GM12878 (cell line): Measurements from ENCODE around the gene LCORL.

Experiments used
- CREB1 ChIP-seq: IDR thresholded peaks from 2 replicates; pipeline ENCODE4 v1.6.1; 2012; ENCODE audit warnings: low read depth, mild to moderate bottlenecking, inconsistent platforms
- CTCF ChIP-seq, 3 experiments: IDR thresholded peaks in 2 of 3; conservative IDR thresholded peaks in 1 of 3; 2 replicates each; pipeline ENCODE4 v1.5.1; 2011; ENCODE audit warnings: low read depth in 3 of 3, low read length in 3 of 3, mild to moderate bottlenecking in 3 of 3, control low read depth in 2 of 3, moderate library complexity in 2 of 3, inconsistent platforms in 1 of 3, mixed read lengths in 1 of 3; ENCODE audit not compliant: control insufficient read depth in 2 of 3, insufficient read depth in 1 of 3; ENCODE audit errors: extremely low read depth in 1 of 3
- EP300 ChIP-seq, 2 experiments: fragments of 150-350 bp in 1 of 2; IDR thresholded peaks; 2 replicates each; pipeline ENCODE4 v1.6.1; 2011 to 2012; ENCODE audit warnings: low read depth in 2 of 2, low read length in 2 of 2, borderline replicate concordance in 1 of 2, improper control_type of control experiment in 1 of 2, inconsistent platforms in 1 of 2; ENCODE audit not compliant: control insufficient read depth in 1 of 2
- EZH2 ChIP-seq: IDR thresholded peaks from 2 replicates; pipeline ENCODE4 v1.6.1; 2012; ENCODE audit warnings: low read depth, mild to moderate bottlenecking, control low read depth, inconsistent platforms, low read length, borderline replicate concordance; ENCODE audit not compliant: control insufficient read depth
- FOXK2 ChIP-seq: fragments of 450-650 bp; IDR thresholded peaks from 2 replicates; pipeline ENCODE4 v1.6.1; 2017; ENCODE audit warnings: mild to moderate bottlenecking, moderate library complexity
- GABPA ChIP-seq: IDR thresholded peaks from 2 replicates; pipeline ENCODE4 v1.6.1; 2014; ENCODE audit warnings: antibody characterized with exemption, low read depth, mild to moderate bottlenecking, inconsistent platforms
- POLR2A ChIP-seq: IDR thresholded peaks from 2 replicates; pipeline ENCODE4 v1.6.1; 2011; ENCODE audit warnings: low read depth, mild to moderate bottlenecking, low read length
- POLR2AphosphoS5 ChIP-seq: IDR thresholded peaks from 2 replicates; pipeline ENCODE4 v1.6.1; 2011; ENCODE audit warnings: mild to moderate bottlenecking, low read length, inconsistent platforms
- RAD51 ChIP-seq: fragments of 450-650 bp; IDR thresholded peaks from 2 replicates; pipeline ENCODE4 v1.6.1; 2016; ENCODE audit warnings: moderate library complexity, mild to moderate bottlenecking, inconsistent platforms
- SP1 ChIP-seq: IDR thresholded peaks from one replicate; pipeline ENCODE4 v1.6.1; 2011; ENCODE audit warnings: low read depth, low read length
- TAF1 ChIP-seq: IDR thresholded peaks from 2 replicates; pipeline ENCODE4 v1.6.1; 2011; ENCODE audit warnings: mild to moderate bottlenecking, low read depth, low read length, borderline replicate concordance
- TCF7 ChIP-seq: IDR thresholded peaks from 2 replicates; pipeline ENCODE4 v1.6.1; 2014; ENCODE audit warnings: antibody characterized with exemption, borderline replicate concordance

GRCh38 chr4:17811078-17811603, 210.4 kb downstream of the LCORL start:
- TF ChIP-seq EP300 (IDR thresholded peaks at IDR 0.05; ENCODE audit: borderline replicate concordance in 1 of 2, control insufficient read depth in 1 of 2, low read depth in 2 of 2, low read length in 2 of 2) (no peak), CTCF (IDR thresholded peaks at IDR 0.05 in 2 of 3, conservative IDR thresholded peaks at IDR 0.05 in 1 of 3; ENCODE audit: control insufficient read depth in 2 of 3, extremely low read depth in 1 of 3, insufficient read depth in 1 of 3, low read depth in 3 of 3, low read length in 3 of 3) (no peak), CREB1 (no peak), EZH2 (no peak), POLR2AphosphoS5 (no peak), POLR2A (no peak), TCF7 (no peak), SP1 (no peak), TAF1 (no peak), FOXK2 (no peak), GABPA (no peak), RAD51 (no peak)
